ENCODE measurements around the gene MPLKIP. TPM values are rescaled to one million over a fixed set of nuclear protein-coding genes. Genes with fewer than 3 reads are reported as not detected.

Gene MPLKIP
- total and polyA plus RNA-seq, 10 of the 15 experiments (the other 5 are each of a cell fraction or from before 2014, with no cell fraction given), result 4.6 to 78.8 (median 37.2) TPM

DNA sequence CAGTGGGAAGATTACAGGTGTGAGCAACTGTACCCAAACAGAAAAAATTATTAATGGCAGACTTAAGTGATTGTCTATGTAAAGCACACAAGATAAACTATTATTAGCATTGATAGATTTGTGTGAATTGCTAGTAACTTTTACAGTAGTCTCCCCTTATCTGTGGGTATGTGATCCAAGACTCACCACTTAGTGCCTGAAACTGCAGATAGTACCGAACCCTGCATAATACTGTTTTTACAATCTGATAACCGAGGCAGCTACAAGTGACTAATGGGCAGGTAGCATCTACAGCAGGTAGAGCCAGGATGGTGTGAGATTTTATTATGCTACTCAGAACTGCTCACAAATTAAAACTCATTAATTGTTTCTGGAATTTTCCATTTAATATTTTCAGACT is 31.5 kb downstream of the MPLKIP start:
- H3K4me3 ChIP-seq, result no peak overlapping the region
- ATAC-seq (no peak), FAIRE-seq (no peak), DNase-seq (ENCODE audit: low read depth, low spot score) (no peak)
- H3K4me2 ChIP-seq (ENCODE audit: control insufficient read depth, insufficient read depth), result no peak overlapping the region
- no peak overlapping the region for H3K9ac ChIP-seq (ENCODE audit: control insufficient read depth, insufficient read depth, low read length)
- BruUV-seq (replicated peaks), result no TSS peak
- no peaks in the 10 kb centered on the region for H3K79me2 ChIP-seq (ENCODE audit: control insufficient read depth, insufficient read depth, low read length)
- no peaks in the 10 kb centered on the region for H4K20me1 ChIP-seq (ENCODE audit: control insufficient read depth, insufficient read depth)
- RAD21 ChIA-PET (ENCODE audit: unreplicated experiment), result no interaction called here
- H3K4me1 ChIP-seq (ENCODE audit: control insufficient read depth, insufficient read depth, low read length), result no peaks in the 10 kb centered on the region
- CTCF ChIA-PET, result no interaction called here
- in situ Hi-C loops (cut with MboI) (no loop called here), intact Hi-C loops (cut with micrococcal nuclease; ENCODE audit: unreplicated experiment) (no loop called here)
- H3K36me3 ChIP-seq (ENCODE audit: control insufficient read depth in 2 of 2, insufficient read depth in 2 of 2, low read length in 1 of 2), result no peaks in the 10 kb centered on the region
- SMC1A ChIA-PET (ENCODE audit: uncharacterized antibody, unreplicated experiment), result no interaction called here
- H3K27ac ChIP-seq (ENCODE audit: control insufficient read depth, insufficient read depth), result no peak overlapping the region
- H3K27me3 ChIP-seq (replicated peaks in 1 of 2; ENCODE audit: control insufficient read depth in 2 of 2, insufficient read depth in 2 of 2, low read length in 1 of 2), result no peaks in the 10 kb centered on the region
- WGBS (ENCODE audit: insufficient coverage, insufficient replicate concordance, low lambda C conversion rate, missing lambda C conversion rate), result 100% methylated on average over 2 of the region's 2 CpGs
- TF ChIP-seq PML (IDR thresholded peaks at IDR 0.05; ENCODE audit: low read length) (no peak), POU2F2 (IDR thresholded peaks at IDR 0.05; ENCODE audit: borderline replicate concordance, low read depth, low read length) (no peak), EED (IDR thresholded peaks at IDR 0.05; ENCODE audit: low read depth) (no peak)
- TF ChIP-seq, protein P1, sequence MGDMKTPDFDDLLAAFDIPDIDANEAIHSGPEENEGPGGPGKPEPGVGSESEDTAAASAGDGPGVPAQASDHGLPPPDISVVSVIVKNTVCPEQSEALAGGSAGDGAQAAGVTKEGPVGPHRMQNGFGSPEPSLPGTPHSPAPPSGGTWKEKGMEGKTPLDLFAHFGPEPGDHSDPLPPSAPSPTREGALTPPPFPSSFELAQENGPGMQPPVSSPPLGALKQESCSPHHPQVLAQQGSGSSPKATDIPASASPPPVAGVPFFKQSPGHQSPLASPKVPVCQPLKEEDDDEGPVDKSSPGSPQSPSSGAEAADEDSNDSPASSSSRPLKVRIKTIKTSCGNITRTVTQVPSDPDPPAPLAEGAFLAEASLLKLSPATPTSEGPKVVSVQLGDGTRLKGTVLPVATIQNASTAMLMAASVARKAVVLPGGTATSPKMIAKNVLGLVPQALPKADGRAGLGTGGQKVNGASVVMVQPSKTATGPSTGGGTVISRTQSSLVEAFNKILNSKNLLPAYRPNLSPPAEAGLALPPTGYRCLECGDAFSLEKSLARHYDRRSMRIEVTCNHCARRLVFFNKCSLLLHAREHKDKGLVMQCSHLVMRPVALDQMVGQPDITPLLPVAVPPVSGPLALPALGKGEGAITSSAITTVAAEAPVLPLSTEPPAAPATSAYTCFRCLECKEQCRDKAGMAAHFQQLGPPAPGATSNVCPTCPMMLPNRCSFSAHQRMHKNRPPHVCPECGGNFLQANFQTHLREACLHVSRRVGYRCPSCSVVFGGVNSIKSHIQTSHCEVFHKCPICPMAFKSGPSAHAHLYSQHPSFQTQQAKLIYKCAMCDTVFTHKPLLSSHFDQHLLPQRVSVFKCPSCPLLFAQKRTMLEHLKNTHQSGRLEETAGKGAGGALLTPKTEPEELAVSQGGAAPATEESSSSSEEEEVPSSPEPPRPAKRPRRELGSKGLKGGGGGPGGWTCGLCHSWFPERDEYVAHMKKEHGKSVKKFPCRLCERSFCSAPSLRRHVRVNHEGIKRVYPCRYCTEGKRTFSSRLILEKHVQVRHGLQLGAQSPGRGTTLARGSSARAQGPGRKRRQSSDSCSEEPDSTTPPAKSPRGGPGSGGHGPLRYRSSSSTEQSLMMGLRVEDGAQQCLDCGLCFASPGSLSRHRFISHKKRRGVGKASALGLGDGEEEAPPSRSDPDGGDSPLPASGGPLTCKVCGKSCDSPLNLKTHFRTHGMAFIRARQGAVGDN (IDR thresholded peaks at IDR 0.05), result no peak
- H3K9me3 ChIP-seq (replicated peaks; ENCODE audit: control insufficient read depth, insufficient read depth, low read length), result no peaks in the 10 kb centered on the region
- H2AFZ ChIP-seq (ENCODE audit: control insufficient read depth, low read depth, low read length), result no peak overlapping the region
- POLR2A ChIA-PET, result no interaction called here

GRCh38 chr7:40101201-40101600 is 33.2 kb downstream of the MPLKIP start:
- Histone ChIP-seq H3K9ac (ENCODE audit: control insufficient read depth, insufficient read depth, low read length) (no peak overlapping the region), H3K4me3 (no peak overlapping the region), H3K36me3 (ENCODE audit: control insufficient read depth in 2 of 2, insufficient read depth in 2 of 2, low read length in 1 of 2) (no peaks in the 10 kb centered on the region), H3K4me2 (ENCODE audit: control insufficient read depth, insufficient read depth) (no peak overlapping the region), H2AFZ (ENCODE audit: control insufficient read depth, low read depth, low read length) (no peak overlapping the region), H3K27ac (ENCODE audit: control insufficient read depth, insufficient read depth) (no peak overlapping the region), H3K4me1 (ENCODE audit: control insufficient read depth, insufficient read depth, low read length) (no peaks in the 10 kb centered on the region), H3K79me2 (ENCODE audit: control insufficient read depth, insufficient read depth, low read length) (no peaks in the 10 kb centered on the region), H3K27me3 (replicated peaks in 1 of 2; ENCODE audit: control insufficient read depth in 2 of 2, insufficient read depth in 2 of 2, low read length in 1 of 2) (no peaks in the 10 kb centered on the region), H4K20me1 (ENCODE audit: control insufficient read depth, insufficient read depth) (no peaks in the 10 kb centered on the region), H3K9me3 (replicated peaks; ENCODE audit: control insufficient read depth, insufficient read depth, low read length) (no peaks in the 10 kb centered on the region)
- 79% methylated on average over 3 of the region's 3 CpGs for WGBS (ENCODE audit: insufficient coverage, insufficient replicate concordance, low lambda C conversion rate, missing lambda C conversion rate)
- intact Hi-C loops (cut with micrococcal nuclease; ENCODE audit: unreplicated experiment) (no loop called here), in situ Hi-C loops (cut with MboI) (no loop called here)
- no peak for FAIRE-seq
- ATAC-seq, result no peak
- POLR2A ChIA-PET, result no interaction called here
- RAD21 ChIA-PET (ENCODE audit: unreplicated experiment), result no interaction called here
- no peak for DNase-seq (ENCODE audit: low read depth, low spot score)
- CTCF ChIA-PET, result no interaction called here
- SMC1A ChIA-PET (ENCODE audit: uncharacterized antibody, unreplicated experiment), result interaction anchor here (0.6 to 1.0 kb wide), 2 partner anchors 105 to 227 kb away, joined by 3 read pairs; no protein-coding TSS in a partner anchor
- BruUV-seq (replicated peaks), result no TSS peak
- TF ChIP-seq CBX5 (IDR thresholded peaks at IDR 0.05; ENCODE audit: low read depth) (no peak), CBFB (IDR thresholded peaks at IDR 0.05; ENCODE audit: low read depth) (no peak), CHD1 (IDR thresholded peaks at IDR 0.05; ENCODE audit: low read depth, low read length) (no peak), SREBF2 (IDR thresholded peaks at IDR 0.05; ENCODE audit: low read length) (no peak), PBX3 (IDR thresholded peaks at IDR 0.05; ENCODE audit: insufficient replicate concordance, low read depth, low read length) (no peak)
- TF ChIP-seq, protein P2, sequence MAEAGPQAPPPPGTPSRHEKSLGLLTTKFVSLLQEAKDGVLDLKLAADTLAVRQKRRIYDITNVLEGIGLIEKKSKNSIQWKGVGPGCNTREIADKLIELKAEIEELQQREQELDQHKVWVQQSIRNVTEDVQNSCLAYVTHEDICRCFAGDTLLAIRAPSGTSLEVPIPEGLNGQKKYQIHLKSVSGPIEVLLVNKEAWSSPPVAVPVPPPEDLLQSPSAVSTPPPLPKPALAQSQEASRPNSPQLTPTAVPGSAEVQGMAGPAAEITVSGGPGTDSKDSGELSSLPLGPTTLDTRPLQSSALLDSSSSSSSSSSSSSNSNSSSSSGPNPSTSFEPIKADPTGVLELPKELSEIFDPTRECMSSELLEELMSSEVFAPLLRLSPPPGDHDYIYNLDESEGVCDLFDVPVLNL (IDR thresholded peaks at IDR 0.05; ENCODE audit: low read depth, low read length), result no peak

Data from GM12878 (cell line).